MM.1S (cell line): ENCODE results near the gene PLCG1.

Source experiments
- EZH2 ChIP-seq: fragments of 300-600 bp; sonication (generic); optimal IDR thresholded peaks from 2 replicates; pipeline ENCODE3; 2017; ENCODE audit warnings: low read depth, mild to moderate bottlenecking, antibody characterized with exemption, low read length, mixed read lengths
- TF ChIP-seq, protein P1 (sequence below): fragments of 300-600 bp; sonication (generic); IDR thresholded peaks from 2 replicates; pipeline ENCODE4 v1.5.1; 2016; ENCODE audit warnings: antibody characterized with exemption, low read length, mixed read lengths

DNA sequence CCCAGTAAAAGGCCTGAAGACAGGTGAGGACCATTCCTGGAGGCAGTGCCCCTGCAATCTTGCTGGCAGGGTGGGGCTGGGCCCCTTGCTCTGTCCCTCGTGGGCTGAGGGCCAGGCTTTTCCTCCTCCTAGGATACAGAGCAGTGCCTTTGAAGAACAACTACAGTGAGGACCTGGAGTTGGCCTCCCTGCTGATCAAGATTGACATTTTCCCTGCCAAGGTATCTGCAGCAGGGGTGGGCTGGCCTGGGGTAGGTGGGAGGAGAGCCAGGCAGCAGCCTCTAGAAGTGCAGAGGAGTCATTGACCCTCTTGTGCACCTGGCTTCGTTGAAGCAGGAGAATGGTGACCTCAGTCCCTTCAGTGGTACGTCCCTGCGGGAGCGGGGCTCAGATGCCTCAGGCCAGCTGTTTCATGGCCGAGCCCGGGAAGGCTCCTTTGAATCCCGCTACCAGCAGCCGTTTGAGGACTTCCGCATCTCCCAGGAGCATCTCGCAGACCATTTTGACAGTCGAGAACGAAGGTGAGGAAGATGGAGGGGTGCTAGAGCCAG is 36.5 kb downstream of the PLCG1 start:
- TF ChIP-seq, protein P1, sequence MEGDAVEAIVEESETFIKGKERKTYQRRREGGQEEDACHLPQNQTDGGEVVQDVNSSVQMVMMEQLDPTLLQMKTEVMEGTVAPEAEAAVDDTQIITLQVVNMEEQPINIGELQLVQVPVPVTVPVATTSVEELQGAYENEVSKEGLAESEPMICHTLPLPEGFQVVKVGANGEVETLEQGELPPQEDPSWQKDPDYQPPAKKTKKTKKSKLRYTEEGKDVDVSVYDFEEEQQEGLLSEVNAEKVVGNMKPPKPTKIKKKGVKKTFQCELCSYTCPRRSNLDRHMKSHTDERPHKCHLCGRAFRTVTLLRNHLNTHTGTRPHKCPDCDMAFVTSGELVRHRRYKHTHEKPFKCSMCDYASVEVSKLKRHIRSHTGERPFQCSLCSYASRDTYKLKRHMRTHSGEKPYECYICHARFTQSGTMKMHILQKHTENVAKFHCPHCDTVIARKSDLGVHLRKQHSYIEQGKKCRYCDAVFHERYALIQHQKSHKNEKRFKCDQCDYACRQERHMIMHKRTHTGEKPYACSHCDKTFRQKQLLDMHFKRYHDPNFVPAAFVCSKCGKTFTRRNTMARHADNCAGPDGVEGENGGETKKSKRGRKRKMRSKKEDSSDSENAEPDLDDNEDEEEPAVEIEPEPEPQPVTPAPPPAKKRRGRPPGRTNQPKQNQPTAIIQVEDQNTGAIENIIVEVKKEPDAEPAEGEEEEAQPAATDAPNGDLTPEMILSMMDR: no peak
- no peak for TF ChIP-seq EZH2
